Endodermal cell (in vitro differentiated cells): Measurements from ENCODE around the gene DIPK1A. TPM values are rescaled to one million over a fixed set of nuclear protein-coding genes. Genes with fewer than 3 reads are reported as not detected.

Source experiments
- DNase-seq: peaks from one replicate; pipeline ENCODE4 v3.0.0-alpha.2; 2017
- H3K27ac ChIP-seq: 2 replicates; pipeline ENCODE4 v1.5.1; 2013; ENCODE audit warnings: mild to moderate bottlenecking, low read depth, low read length, moderate library complexity
- H3K27me3 ChIP-seq: 2 replicates; pipeline ENCODE4 v1.6.1; 2013; ENCODE audit warnings: mild to moderate bottlenecking, low read length, moderate library complexity; ENCODE audit not compliant: insufficient read depth, control insufficient read depth, poor library complexity, severe bottlenecking
- H3K36me3 ChIP-seq: 2 replicates; pipeline ENCODE4 v1.7.0; 2013; ENCODE audit warnings: mild to moderate bottlenecking, low read length, moderate library complexity; ENCODE audit not compliant: control insufficient read depth, insufficient read depth
- H3K4me1 ChIP-seq: one replicate; pipeline ENCODE4 v1.7.0; 2013; ENCODE audit warnings: low read length; ENCODE audit not compliant: control insufficient read depth, insufficient read depth
- H3K4me3 ChIP-seq: 2 replicates; pipeline ENCODE4 v1.5.1; 2013; ENCODE audit warnings: mild to moderate bottlenecking, low read length, moderate library complexity
- H3K9ac ChIP-seq: 2 replicates; pipeline ENCODE4 v1.6.1; 2013; ENCODE audit warnings: mild to moderate bottlenecking, low read length, moderate library complexity; ENCODE audit not compliant: poor library complexity, severe bottlenecking; ENCODE audit errors: extremely low read depth
- H3K9me3 ChIP-seq: 2 replicates; pipeline ENCODE4 v1.6.1; 2013; ENCODE audit warnings: mild to moderate bottlenecking, low read length, moderate library complexity; ENCODE audit not compliant: control insufficient read depth
- H3K27ac Mint-ChIP-seq: 2 replicates; pipeline ENCODE4 v1.8.0; 2020; ENCODE audit warnings: mixed read lengths
- H3K27me3 Mint-ChIP-seq: 2 replicates; pipeline ENCODE4 v1.8.0; 2021; ENCODE audit warnings: mild to moderate bottlenecking, mixed read lengths; ENCODE audit not compliant: insufficient read depth
- H3K36me3 Mint-ChIP-seq: 2 replicates; pipeline ENCODE4 v1.8.0; 2020; ENCODE audit warnings: low read depth, mixed read lengths
- H3K4me1 Mint-ChIP-seq: 2 replicates; pipeline ENCODE4 v1.8.0; 2020; ENCODE audit warnings: mixed read lengths
- H3K4me3 Mint-ChIP-seq: 2 replicates; pipeline ENCODE4 v1.8.0; 2020; ENCODE audit warnings: mild to moderate bottlenecking, moderate library complexity, mixed read lengths
- H3K9me3 Mint-ChIP-seq: 2 replicates; pipeline ENCODE4 v1.8.0; 2020; ENCODE audit warnings: mild to moderate bottlenecking, mixed read lengths
- CTCF ChIP-seq: fragments of 200-600 bp; sonication (generic); conservative IDR thresholded peaks from 2 replicates; pipeline ENCODE4 v1.5.0; 2021; ENCODE audit warnings: antibody characterized with exemption, mild to moderate bottlenecking
- WGBS, 2 experiments: methylation state at CpG; one replicate each; pipeline versions ENCODE4 v1.1.5 to v1.1.7; 2013; ENCODE audit warnings: missing lambda C conversion rate in 2 of 2, mixed read lengths in 1 of 2; ENCODE audit not compliant: insufficient coverage in 1 of 2, insufficient read length in 1 of 2; 5-methylcytosine and 5-hydroxymethylcytosine counted together
- total RNA-seq, 2 donors: library from RNA; stranded (reverse); fragmentation: NEBNext Ultra II Directional in 1 of 2; extraction: Animal tissue kit (Norgen Biotek cat#: 25700) in 1 of 2; gene quantifications; 2 replicates in 1 of 2; 3 replicates in 1 of 2; pipeline ENCODE4 v1.2.1, GENCODE V29; 2021

Gene DIPK1A
- total RNA-seq, 2 donors from 2014 or later = 4.0 to 6.6 TPM

- 2 to 3% methylated on average over 27 to 57 of the region's 57 CpGs for WGBS, 2 experiments
Observed at GRCh38 chr1:92831762-92832536, 129.3 kb downstream of the DIPK1A start, which contains the start of gene RPL5. RPL5 (plus strand) TSS chr1:92832040; CDS start chr1:92832115, 75 bp downstream.

GRCh38 chr1:92831368-92831761, 129.9 kb downstream of the DIPK1A start:
- Histone ChIP-seq H3K4me1 (peaks cover 4% of the 10 kb centered on the region), H3K27ac (no peak overlapping the region), H3K36me3 (peaks cover 38% of the 10 kb centered on the region), H3K9me3 (no peaks in the 10 kb centered on the region), H3K4me3 (peak overlapping the region; percentile 100), H3K27me3 (no peaks in the 10 kb centered on the region), H3K9ac (no peak overlapping the region)
- no peaks in the 10 kb centered on the region for H3K9me3 Mint-ChIP-seq
- no peak for TF ChIP-seq CTCF
- peak overlapping the region; percentile 99 for H3K27ac Mint-ChIP-seq
- peak overlapping the region; percentile 100 for H3K4me3 Mint-ChIP-seq
- H3K36me3 Mint-ChIP-seq = peaks cover 42% of the 10 kb centered on the region
- peak; percentile 57 for DNase-seq
- peaks cover 35% of the 10 kb centered on the region for H3K4me1 Mint-ChIP-seq
- 64 to 66% methylated on average over 4 of the region's 4 CpGs for WGBS, 2 experiments
- H3K27me3 Mint-ChIP-seq = no peaks in the 10 kb centered on the region

More at GRCh38 chr1:92831762-92832536, 129.3 kb downstream of the DIPK1A start, which contains the start of gene RPL5:
- Mint-ChIP-seq H3K36me3 (peaks cover 48% of the 10 kb centered on the region), H3K27ac (peak within 1 kb of the TSS; percentile 99), H3K4me3 (peak within 1 kb of the TSS; percentile 100), H3K4me1 (peaks cover 35% of the 10 kb centered on the region), H3K27me3 (no peaks in the 10 kb centered on the region), H3K9me3 (no peaks in the 10 kb centered on the region)
- Histone ChIP-seq H3K36me3 (peaks cover 44% of the 10 kb centered on the region), H3K27ac (peak within 1 kb of the TSS; percentile 95), H3K27me3 (no peaks in the 10 kb centered on the region), H3K4me3 (peak within 1 kb of the TSS; percentile 100), H3K9ac (peak within 1 kb of the TSS; percentile 99), H3K4me1 (peaks cover 4% of the 10 kb centered on the region), H3K9me3 (no peaks in the 10 kb centered on the region)
- peak; percentile 99 for DNase-seq
- peak; percentile 90 for TF ChIP-seq CTCF

GRCh38 chr1:92826792-92827191, 134.5 kb downstream of the DIPK1A start:
- Histone ChIP-seq H3K9me3 (no peaks in the 10 kb centered on the region), H3K9ac (no peak overlapping the region), H3K36me3 (no peaks in the 10 kb centered on the region), H3K4me1 (no peaks in the 10 kb centered on the region), H3K27ac (no peak overlapping the region), H3K27me3 (no peaks in the 10 kb centered on the region), H3K4me3 (no peak overlapping the region)
- 85 to 93% methylated on average over 4 to 6 of the region's 6 CpGs for WGBS, 2 experiments
- H3K36me3 Mint-ChIP-seq = no peaks in the 10 kb centered on the region
- DNase-seq = no peak
- H3K9me3 Mint-ChIP-seq = no peaks in the 10 kb centered on the region
- no peak for TF ChIP-seq CTCF
- H3K27me3 Mint-ChIP-seq = no peaks in the 10 kb centered on the region
- H3K27ac Mint-ChIP-seq = no peak overlapping the region
- no peak overlapping the region for H3K4me3 Mint-ChIP-seq
- H3K4me1 Mint-ChIP-seq = peaks cover 6% of the 10 kb centered on the region
